Mammary epithelial cell (primary cell): ENCODE measurements around the gene MAP3K9.

Source experiments
- CTCF ChIP-seq, 2 donors: IDR thresholded peaks in 1 of 2; conservative IDR thresholded peaks in 1 of 2; 2 replicates each; pipeline ENCODE4 v1.5.1; 2011 to 2012; ENCODE audit warnings: inconsistent platforms in 2 of 2, low read length in 2 of 2, mild to moderate bottlenecking in 2 of 2, control low read depth in 1 of 2, low read depth in 1 of 2; ENCODE audit not compliant: insufficient read depth in 1 of 2; ENCODE audit errors: extremely low read depth in 1 of 2
- EZH2 ChIP-seq: IDR thresholded peaks from 2 replicates; pipeline ENCODE4 v1.6.1; 2012; ENCODE audit warnings: low read length, inconsistent platforms, borderline replicate concordance

DNA sequence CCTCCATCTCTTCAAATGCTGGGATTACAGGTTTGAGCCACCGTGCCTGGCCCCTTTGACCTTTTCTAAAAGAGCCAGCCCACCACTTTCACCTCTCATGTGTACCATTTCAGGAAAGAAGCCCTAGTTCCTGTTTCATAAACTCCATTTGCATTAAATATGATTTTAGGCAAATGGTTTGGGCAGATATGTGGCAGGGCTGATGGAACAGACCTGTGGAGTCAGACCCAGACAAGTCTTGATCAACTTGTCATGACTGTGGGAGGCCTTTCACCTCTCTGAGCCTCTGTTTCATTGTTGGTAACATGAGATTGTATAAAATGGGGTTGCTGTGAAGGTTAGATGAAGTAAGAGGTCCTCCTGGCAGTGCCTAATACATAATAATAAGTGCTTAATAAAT, 5.2 kb upstream of the MAP3K9 start:
- no peak for TF ChIP-seq CTCF (conservative IDR thresholded peaks at IDR 0.05 in 1 of 2, IDR thresholded peaks at IDR 0.05 in 1 of 2; ENCODE audit: extremely low read depth in 1 of 2, insufficient read depth in 1 of 2, low read depth in 1 of 2, low read length in 2 of 2)
- no peak for TF ChIP-seq EZH2
